CD4-positive, alpha-beta T cell treated with Interferon gamma for 1 hour (primary cell): Measurements from ENCODE around the gene KCTD11.

Experiments used
- DNase-seq: peaks from one replicate; pipeline ENCODE4 v3.0.0-alpha.2; 2020

Gene KCTD11

DNA sequence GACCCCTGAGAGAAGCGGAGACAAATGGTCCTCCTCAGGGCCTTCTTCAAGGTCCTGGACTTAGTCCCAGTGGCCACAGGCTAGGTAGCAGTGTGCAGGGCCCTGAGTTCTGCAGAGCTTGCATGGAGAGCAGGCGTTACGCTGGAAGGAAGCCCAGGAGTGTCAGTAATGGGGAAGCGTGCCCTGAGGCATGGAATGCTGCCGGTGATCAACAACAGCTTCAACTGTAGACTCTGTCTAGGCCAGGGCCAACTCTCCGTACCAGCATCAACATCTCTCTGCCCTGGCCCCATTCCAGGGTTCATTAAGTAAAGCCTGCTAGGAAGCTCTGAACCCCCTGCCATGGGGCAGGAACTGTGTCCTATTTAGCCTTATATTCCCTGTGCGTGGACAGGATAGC, 28.4 kb downstream of the KCTD11 start:
- no peak for DNase-seq

DNA sequence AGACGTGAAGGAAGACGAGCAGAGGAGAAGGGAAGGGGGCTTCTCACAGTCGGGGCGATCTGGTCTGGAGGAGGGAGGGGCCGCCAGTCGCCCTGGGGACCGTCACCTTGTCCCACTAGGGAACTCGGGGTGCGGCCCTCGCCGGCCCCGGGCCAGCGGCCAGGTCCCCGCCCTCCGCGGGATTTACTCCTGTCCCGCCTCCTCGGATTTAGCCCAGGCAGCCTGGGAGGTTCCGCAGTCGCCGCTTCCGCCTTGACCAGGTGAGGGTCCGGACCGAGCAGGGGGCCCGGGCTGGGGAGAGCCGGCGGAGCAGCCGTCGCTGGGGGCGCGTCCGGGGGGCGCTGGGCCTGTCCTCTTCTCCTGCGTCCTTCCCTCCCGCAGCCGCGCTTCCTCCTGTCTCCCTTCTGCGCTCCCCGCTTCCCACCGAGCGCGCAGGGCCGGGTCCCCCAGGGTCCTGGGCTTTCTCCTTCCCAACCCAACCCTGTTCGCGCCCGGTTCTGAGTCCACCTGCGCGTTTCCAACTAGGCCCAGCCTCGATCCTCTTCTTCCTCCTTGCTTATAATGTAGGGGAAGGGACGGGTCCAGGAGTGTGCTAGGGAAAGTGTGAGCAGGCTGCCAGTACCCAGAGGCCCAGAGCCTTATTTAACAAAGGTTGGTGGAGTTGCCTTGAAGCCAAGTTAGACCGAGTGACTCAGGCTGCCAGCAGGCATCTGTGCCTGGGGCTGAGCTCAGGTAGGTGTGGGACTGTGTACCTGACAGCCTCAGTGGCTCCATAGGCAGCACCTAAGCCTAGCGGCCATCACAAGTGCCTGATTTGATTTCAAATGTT, 29.1 kb downstream of the KCTD11 start, which contains the start of gene TNK1:
TSS of gene TNK1 (plus strand) at position 235 of the 829 bp plus-strand sequence. CDS start 1,838 bp downstream, outside the sequence.
- DNase-seq: no peak

DNA sequence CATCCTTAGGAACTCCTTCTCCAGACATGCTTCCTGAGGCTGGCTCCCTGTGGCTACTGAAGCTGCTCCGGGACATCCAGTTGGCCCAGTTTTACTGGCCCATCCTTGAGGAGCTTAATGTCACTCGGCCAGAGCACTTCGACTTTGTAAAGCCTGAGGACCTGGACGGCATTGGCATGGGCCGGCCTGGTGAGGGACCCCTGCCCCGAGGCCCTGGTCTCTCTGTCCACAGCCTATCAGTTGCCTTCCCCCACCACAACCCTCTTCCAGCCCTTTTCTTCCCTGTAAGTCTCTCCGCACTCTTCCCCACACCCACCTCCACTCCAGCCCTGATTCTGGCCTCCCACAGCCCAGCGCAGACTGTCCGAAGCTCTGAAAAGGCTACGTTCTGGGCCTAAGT, 30.9 kb downstream of the KCTD11 start:
- DNase-seq: no peak

DNA sequence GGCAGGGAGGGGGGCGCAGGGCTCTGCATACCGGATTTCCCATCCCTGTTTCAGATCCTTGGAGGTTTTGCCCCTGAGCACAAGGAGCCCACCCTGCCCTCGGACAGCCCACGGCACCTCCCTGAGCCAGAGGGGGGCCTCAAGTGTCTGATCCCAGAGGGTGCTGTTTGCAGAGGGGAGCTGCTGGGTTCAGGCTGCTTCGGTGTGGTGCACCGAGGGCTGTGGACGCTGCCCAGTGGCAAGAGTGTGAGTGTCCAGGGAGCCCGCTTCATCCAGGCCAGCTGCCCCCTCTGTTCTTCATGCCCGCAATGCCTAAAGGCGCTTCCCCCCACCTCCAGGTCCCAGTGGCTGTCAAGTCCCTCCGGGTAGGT, 31.4 kb downstream of the KCTD11 start:
- DNase-seq: no peak

DNA sequence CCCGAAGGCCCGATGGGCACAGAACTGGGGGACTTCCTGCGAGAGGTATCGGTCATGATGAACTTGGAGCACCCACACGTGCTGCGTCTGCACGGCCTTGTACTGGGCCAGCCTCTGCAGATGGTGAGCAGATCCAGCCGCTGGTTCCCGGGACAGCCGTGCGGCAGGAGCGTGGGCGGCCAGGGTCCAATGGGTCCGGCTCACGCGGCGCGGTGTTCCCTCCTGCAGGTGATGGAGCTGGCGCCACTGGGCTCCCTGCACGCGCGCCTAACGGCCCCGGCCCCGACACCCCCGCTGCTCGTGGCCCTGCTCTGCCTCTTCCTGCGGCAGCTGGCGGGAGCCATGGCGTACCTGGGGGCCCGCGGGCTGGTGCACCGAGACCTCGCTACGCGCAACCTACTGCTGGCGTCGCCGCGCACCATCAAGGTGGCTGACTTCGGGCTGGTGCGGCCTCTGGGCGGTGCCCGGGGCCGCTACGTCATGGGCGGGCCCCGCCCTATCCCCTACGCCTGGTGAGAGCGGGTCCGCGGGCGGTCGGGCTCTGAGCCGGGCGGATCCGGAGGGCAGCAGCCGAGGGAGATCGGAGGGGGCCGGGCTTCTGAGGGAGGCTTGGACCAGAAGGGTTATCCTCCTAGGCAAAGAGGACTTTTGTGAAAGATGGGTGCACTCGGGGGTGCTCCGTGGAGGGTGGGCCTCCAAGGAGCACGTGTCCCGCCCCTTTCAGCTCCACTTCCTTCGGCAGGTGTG, 32.0 kb downstream of the KCTD11 start:
- DNase-seq: peak; percentile 78

DNA sequence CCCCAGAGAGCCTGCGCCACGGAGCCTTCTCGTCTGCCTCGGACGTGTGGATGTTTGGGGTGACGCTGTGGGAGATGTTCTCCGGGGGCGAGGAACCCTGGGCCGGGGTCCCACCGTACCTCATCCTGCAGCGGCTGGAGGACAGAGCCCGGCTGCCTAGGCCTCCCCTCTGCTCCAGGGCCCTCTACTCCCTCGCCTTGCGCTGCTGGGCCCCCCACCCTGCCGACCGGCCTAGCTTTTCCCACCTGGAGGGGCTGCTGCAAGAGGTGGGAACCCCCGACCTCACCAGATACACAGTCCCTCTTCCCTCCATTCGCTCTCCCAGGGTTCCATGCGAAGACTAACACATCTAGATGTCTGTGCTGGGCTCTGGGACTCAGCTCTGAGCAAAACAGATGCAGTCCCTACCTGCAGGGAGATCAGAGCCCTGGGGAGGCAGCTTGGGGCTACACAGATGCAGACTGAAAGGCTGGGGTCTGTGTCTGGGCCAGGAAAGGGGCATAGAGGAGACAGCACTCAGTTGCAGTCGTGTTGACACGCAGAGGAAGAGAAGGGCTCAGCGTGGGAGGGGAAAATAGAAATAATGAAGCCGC, 32.6 kb downstream of the KCTD11 start:
- no peak for DNase-seq

DNA sequence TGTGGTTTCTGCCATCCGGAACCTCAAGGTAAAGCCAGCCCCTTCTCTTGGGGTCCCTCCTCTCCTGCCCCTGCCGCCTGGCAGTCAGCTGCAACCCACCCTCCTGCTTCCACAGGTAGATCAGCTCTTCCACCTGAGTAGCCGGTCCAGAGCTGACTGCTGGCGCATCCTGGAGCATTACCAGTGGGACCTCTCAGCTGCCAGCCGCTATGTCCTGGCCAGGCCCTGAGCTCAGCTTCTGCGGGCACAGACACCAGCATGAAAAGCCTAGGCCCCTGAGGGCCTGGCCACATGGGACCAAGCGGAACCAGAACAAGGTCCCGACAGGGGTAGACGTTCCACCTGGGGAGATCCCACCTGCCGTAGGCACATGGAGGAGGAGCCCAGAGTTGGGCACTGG, 36.9 kb downstream of the KCTD11 start:
- DNase-seq: no peak

DNA sequence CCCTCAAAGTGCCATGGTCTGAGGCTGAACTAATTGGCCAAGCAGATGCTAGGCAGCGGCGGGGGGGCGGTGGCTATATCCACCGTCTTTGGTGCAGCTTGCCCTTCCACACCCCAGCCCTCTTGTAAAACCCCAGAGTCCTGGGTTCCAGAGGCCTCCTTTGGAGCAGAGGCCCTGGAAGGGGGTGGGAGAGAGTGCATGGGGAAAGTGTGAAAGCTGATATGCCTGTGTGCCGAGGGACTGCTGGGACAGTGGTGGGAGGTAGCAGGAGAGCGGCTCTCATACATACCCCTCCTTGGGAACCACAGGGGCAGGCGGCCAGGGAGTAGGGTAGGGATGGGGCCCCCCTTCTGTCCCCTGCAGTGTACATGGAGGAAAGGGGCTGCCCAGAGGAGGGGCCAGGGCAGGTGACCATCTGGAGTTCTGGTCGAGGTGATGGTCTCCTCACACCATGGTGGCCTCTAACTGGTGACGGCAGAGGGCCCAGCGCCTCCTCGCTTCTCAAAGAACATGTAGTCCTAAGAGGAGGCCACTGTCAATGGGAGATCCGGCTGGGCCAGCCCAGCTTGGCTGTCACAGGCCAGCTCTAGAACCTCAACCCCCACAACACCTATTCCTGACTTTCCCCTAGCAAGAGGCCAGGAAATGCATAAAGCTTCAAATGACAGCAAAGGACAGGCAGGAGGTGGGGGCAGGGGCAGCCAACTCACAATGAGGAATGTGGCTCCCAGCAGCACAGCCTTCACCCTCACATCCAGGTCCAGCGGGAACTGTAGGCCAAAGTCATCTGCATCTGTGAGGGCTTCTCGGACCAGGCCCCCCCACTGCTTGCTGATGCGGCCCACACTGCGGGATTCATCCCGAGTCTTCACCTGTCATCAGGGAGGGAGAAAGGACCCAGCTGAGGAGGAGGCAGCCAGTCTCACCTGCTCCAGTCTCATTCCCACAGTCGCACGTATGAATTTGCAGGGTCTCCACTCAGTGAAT, 38.3 kb downstream of the KCTD11 start:
- no peak for DNase-seq

DNA sequence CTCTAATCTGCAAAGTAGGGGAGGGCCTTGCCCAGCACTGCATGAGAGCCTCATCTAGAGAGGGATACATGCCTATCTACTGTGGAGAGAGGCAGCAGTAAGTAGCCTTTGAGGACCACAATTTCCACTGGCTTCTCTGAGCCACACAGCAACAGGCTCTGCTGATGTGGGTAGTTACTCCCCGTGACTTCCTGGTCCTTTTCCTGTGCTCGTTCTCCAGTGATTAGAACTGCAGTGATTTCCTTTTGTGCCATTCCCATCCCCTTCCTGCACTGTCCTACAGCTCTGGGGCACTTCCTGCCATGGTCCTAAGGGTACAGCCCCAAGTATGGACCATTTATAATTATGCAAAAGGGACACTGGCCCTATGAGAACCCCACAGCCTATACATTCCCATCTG, 39.3 kb downstream of the KCTD11 start:
- no peak for DNase-seq

DNA sequence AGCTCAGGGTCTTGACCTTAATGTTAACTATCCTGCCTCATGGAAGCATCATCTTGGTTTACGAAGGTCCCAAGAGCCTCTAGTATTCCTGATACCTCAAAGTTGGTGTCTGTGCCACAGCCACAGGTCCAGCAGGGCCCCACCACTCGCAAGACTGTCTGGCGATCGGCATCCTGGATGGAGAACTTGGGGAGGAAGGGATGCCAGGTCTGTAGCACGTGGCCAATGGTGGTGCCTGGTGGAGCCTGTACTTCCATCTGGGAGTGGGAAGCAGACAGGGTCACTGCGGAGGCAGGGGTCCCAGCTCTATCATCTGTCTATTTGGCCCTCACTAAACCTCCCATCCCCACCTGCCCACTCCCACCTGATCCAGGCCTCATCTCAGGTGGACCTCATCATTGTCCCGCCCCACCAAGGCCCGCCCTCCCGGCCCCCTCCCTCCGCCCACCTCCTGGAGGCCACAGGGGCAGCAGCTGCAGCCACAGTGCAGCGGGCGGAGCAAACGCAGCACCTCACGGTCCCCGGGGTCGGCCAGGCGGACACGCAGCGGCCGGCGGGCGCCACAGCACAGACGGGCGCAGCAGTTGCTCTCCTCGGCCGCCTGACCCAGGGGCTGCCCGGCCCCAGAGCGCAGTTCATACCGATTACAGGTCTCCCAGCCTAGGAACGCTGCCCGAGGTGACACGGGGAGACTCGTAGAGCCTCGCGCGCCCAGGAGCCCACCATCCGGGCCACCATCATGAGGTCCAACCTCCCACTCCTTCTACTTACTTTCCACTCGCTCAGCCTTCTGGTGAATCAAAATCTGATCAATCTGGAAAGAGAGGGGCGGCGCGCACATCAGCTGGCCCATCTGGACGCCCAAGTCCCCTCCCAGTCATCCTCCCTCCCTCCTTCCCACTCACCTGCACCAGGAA, 41.0 kb downstream of the KCTD11 start:
- DNase-seq: no peak

DNA sequence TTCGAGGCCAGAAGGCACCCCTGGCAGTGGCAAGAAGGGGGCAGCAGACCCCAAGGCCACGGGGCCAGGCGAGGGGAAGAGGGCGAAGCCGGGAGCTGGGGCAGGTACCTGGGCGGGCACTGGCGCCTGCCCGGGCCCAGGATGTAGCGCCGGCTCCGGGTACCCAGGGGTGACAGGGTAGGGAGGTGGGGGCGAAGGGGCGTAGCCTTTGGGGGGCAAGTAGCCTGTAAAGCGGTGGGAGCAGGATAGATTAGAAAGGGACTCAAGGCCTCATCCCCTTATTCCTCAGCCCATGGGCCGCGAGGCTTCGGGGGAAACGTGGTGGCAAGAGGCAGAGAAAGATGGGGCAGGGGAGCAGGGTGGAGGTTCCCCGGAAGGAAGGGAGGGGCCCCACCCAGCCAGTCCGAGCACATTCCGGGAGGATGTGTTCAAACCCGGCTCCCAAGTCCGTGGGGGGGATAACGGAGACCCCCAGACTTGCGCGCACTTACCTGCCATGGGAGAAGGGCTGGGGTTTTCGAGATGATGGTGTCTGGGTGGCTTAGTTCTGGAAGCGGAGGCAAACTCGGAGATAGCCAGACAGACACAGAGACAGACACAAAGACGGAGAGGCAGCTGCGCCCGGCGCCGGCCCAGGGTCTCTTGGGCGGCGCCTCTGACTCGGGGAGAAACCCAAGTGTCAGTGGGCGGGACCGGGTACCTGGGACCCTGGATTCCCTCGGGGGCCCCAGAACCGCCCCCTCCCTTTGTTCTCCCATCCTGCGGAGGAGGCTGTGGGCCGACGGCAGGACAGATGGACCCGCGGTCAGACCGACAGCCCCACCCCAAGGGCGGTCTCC, 41.9 kb downstream of the KCTD11 start:
- DNase-seq: peak; percentile 80

DNA sequence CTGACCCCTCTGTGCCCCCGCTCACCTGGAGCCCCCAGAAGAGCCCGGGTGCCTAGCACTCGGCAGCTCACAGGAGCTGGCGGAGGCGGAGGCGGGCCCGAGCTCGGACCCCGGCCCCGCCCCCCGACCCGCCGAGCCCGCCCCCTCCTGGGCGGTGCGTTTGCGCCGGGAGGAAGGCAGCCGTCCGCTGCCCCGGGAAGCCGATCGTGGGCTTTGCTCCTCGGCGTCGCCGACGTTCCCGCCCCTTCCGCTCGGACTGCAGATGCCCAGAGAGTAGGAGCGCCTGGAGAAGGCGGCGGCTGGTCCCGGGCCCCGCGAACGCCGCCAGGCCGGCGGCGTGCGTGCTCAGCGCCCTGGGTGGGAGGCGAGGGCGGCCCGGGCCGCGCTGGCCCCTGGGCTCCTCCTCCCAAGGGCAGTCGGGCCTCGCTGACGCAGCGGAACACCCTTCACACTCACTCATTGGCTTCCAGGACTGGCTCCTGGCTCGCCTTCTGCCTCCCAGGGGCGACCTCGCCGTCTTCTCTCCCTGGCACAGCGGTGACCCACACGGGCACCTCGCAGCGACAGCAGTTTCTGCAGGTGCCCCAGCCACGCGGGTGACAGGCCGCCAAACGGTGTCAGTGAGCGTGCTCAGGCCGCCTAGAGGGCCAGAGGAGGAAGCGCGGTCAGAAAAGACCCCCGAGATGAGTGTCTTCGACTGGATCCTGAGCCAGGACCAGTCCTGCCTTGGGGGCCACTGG, 42.7 kb downstream of the KCTD11 start, which contains the start of gene PLSCR3:
TSS of gene PLSCR3 (minus strand) at position 74 of the 740 bp plus-strand sequence. CDS start 415 bp downstream, outside the sequence.
- DNase-seq: peak; percentile 81

DNA sequence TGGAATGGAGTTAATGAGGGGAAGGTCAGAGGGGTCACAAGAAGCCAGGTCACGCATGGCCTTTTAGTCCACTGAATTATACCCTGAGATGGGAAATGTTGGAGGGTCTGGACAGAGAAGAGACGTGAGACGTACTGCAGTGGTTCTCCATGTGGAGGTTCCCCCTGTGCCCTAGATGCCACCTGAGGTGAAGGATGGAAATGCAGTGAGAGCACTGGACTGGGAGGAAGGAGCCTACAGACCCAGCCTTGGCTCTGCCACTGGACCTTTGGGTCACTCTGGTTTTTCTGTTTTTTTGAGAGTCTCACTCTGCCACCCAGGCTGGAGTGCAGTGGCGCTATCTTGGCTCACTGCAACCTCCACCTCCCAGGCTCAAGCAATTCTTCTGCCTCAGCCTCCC, 44.2 kb downstream of the KCTD11 start:
- no peak for DNase-seq

DNA sequence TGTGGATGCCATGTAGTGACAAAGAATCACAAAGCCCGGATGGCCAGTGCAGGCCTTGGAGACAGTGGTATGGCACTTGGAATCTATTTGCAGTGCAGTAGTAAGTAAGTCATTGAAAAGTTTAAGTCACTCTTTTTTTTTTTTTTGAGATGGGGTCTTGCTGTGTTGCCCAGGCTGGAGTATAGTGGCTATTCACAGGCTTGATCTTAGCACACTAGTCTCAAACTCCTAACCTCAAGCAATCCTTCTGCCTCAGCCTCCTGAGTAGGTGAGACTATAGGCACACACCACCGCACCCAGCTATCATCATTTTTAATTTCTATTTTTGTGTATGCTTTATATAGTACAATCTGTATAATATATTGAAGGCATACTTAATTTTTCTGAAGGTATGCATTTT, 46.6 kb downstream of the KCTD11 start:
- no peak for DNase-seq

DNA sequence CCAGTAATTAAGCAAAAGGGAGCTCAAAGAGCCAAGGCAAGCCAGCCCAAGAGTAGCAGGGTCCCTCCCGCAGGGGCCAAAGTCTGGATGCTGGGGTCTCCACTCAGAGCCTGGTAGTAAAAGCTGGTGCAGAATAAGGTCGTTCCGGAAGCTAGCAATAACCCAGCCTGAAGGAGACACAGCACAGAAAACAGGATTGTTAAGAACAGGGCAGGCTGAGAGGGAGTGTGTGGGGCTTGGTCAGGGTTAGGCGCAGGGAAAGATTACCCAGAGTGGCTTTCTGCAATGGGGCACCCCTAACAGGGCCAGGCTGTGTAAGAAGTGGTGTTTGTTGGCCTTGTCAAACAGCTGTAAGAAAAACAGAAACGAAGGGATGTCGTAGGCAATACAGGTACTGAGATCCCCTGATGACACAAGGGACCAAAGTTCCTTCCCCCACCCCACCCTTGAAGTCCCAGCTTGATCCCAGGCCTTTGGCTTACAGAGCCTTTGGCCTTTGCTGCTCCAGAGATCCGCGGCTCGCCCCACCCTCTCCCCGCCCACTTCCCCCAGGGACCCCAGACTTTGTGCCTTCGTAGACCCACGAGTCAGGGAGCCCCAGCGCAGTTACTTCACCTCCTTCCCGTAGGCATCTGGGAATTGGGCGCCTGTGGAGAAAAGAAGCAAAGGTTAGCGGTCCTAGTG, 51.2 kb downstream of the KCTD11 start:
- peak; percentile 4 for DNase-seq

DNA sequence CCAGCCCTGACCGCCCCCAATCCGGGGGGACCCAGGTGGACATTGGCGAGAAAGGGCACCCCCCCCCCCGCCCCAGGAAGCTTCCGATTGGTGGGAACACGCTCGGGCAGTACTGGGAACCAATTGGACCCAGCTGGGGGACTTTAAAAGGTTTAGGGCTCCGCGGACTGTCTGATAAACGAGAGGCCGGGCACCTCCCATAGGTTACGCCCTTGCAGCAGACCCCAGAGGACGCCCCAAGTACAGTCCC, 51.7 kb downstream of the KCTD11 start:
- no peak for DNase-seq

DNA sequence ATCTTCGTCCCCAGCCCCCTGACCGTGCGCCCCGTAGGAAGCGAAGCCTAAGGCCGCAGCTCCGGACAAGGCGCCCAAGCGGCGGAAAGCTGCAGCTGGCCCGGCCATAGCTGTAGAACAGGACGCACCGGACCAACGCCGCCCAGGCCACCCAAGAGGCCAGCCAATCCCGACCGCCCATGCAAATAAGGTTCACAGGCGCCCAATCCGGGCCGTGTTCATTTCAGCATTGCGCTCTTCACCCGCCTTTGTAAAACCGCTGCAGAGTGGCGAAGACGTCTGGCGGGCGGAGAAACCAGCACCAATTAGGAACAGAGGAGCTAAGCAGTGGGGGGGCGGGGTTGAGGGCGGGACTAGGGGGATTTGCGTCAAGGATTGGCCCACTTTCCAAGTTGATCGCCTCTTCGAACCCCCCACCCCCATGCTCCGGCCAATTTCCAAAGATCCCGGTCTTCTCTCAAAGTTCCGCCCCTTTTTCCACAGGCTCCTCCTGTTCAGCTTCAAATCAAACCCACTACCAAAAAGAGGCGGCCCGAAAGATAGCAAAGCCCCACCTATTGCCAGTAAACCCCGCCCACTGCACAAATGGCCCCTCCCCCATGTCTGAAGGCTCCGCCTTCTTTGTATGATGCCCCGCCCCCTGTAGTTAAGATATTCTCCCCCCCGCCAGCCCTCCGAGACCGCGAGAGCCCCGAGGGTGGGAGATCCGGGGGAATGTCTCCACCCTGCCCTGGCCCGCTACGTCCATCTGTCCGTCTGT, 52.2 kb downstream of the KCTD11 start, which contains the start of gene TMEM256:
TSS of gene TMEM256 (minus strand) at position 121 of the 760 bp plus-strand sequence. CDS start at position 108, 13 bp downstream.
- DNase-seq: peak; percentile 97
